C4-2B (cell line): ENCODE data around the gene IL17RB.

Experiments
- CTCF ChIP-seq: fragments of 450-650 bp; conservative IDR thresholded peaks from 2 replicates; pipeline ENCODE4 v1.5.1; 2017; ENCODE audit warnings: mild to moderate bottlenecking
- ZFX ChIP-seq: fragments of 450-650 bp; IDR thresholded peaks from 2 replicates; pipeline ENCODE4 v1.6.1; 2017

- no peak for TF ChIP-seq CTCF
- no peak for TF ChIP-seq ZFX
Measured at GRCh38 chr3:53821631-53822121, 24.7 kb upstream of the IL17RB start.
